Choroid plexus epithelial cell (primary cell): ENCODE results near the gene TNRC6C.
A peak's percentile ranks its signal among the peaks of the same experiment; 100 is the strongest.

Experiments used
- DNase-seq: peaks from one replicate; pipeline ENCODE4 v3.0.0-alpha.2; 2010; ENCODE audit warnings: low read depth
- H3K4me3 ChIP-seq: 2 replicates; pipeline ENCODE4 v1.5.1; 2011; ENCODE audit warnings: low read depth, mild to moderate bottlenecking, control low read depth, low read length, moderate library complexity
- CTCF ChIP-seq: conservative IDR thresholded peaks from 2 replicates; pipeline ENCODE4 v1.5.1; 2011; ENCODE audit warnings: low read depth, mild to moderate bottlenecking, control low read depth, inconsistent platforms, low read length, moderate library complexity

TNRC6C gene

GRCh38 chr17:78105101-78105500 is 146.6 kb downstream of the TNRC6C start:
- DNase-seq, result no peak
- no peak overlapping the region for H3K4me3 ChIP-seq
- no peak for TF ChIP-seq CTCF

GRCh38 chr17:78105551-78105950 is 147.0 kb downstream of the TNRC6C start:
- no peak for TF ChIP-seq CTCF
- no peak overlapping the region for H3K4me3 ChIP-seq
- peak; percentile 34 for DNase-seq

DNA sequence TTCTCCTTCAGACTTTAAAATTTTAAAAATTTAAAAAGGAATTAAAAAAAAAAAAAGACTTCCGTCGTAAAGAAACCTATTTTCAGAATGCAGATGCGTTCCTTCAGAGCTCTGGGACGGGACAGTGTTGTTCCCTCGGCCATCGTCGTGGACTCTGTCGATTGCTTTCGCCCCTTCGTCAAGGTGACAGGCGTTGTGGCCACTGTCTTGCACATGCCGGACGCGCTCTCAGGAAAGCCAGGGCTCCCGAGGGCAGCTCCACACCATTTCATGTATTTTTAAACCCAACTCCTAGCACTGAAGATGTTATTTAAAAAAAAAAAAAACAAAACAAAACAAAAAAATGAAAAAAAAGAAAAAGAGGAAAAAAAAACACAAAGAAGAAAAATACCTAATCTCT is 147.7 kb downstream of the TNRC6C start:
- DNase-seq, result no peak
- TF ChIP-seq CTCF, result no peak
- H3K4me3 ChIP-seq, result no peak overlapping the region

- no peak overlapping the region for H3K4me3 ChIP-seq
- DNase-seq, result no peak
- TF ChIP-seq CTCF, result no peak
These were observed 149.0 kb downstream of the TNRC6C start for GRCh38 chr17:78107457-78107856.

GRCh38 chr17:78107976-78108725 is 149.6 kb downstream of the TNRC6C start:
- no peak for TF ChIP-seq CTCF
- H3K4me3 ChIP-seq, result no peak overlapping the region
- DNase-seq, result no peak

DNA sequence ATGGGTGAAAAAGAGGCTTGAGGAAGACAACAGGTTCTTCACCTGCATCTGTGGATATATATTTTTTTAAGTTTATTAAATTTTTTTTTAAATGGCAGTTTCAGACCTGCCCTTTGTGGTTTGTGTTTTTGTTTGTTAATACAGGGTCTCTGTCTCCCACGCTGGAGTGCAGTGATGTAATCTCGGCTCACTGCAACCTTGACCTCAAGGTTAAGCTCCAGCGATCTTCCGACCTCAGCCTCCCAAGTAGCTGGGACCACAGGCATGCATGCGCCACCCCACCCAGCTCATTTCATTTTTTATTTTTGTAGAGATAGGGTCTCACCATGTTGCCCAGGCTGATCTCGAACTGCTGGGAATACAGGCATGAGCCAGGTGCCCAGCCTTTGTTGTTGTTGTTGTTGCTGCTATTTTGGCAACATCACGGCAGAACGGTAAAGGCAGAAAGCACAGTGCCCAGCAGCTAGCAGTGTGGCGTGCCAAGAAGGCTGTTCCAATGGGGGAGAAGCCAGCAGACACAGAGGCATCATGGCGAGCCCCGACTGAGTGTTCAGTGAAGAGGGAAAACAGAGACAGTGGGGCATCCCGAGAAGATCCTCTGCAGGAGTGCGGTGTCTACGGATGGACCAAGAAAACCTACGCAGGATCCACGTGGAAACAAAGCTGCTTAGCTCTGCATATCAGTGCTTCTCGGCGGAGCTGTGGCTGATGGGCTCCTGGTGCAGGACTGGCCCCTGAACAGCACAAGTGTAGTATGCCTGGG is 150.4 kb downstream of the TNRC6C start:
- no peak for DNase-seq
- H3K4me3 ChIP-seq, result no peak overlapping the region
- TF ChIP-seq CTCF, result no peak

- DNase-seq, result no peak
- no peak overlapping the region for H3K4me3 ChIP-seq
- TF ChIP-seq CTCF, result no peak
These were observed 150.9 kb downstream of the TNRC6C start for GRCh38 chr17:78109489-78109761.
